Neutrophil (primary cell): Measurements from ENCODE around the gene KLF13.

Source experiments
- H3K27ac ChIP-seq: fragments of 200-600 bp; sonication (generic); 2 replicates; pipeline ENCODE4 v1.5.1; 2016; ENCODE audit warnings: mild to moderate bottlenecking, moderate library complexity
- H3K27me3 ChIP-seq: fragments of 200-600 bp; sonication (generic); 2 replicates; pipeline ENCODE4 v1.6.0; 2016; ENCODE audit warnings: mild to moderate bottlenecking
- H3K36me3 ChIP-seq: fragments of 200-600 bp; sonication (generic); 2 replicates; pipeline ENCODE4 v1.5.1; 2017
- H3K4me1 ChIP-seq, 2 experiments: fragments of 200-600 bp in 1 of 2; sonication (generic) in 1 of 2; 1 replicate in 1 of 2; 2 replicates in 1 of 2; pipeline versions ENCODE4 v1.5.1 to v1.6.1; 2013 to 2016; ENCODE audit warnings: low read depth in 1 of 2, low read length in 1 of 2, mild to moderate bottlenecking in 1 of 2, moderate library complexity in 1 of 2; ENCODE audit not compliant: control insufficient read depth in 1 of 2, insufficient read depth in 1 of 2
- H3K4me3 ChIP-seq, 2 experiments: fragments of 200-600 bp in 1 of 2; sonication (generic) in 1 of 2; 1 replicate in 1 of 2; 2 replicates in 1 of 2; pipeline ENCODE4 v1.5.1; 2013 to 2016; ENCODE audit warnings: low read depth in 1 of 2, low read length in 1 of 2, mild to moderate bottlenecking in 1 of 2, moderate library complexity in 1 of 2
- H3K9me3 ChIP-seq: fragments of 200-600 bp; sonication (generic); 2 replicates; pipeline ENCODE4 v1.5.1; 2016
- CTCF ChIP-seq: fragments of 200-600 bp; sonication (generic); IDR thresholded peaks from 2 replicates; pipeline ENCODE4 v1.5.1; 2016; ENCODE audit warnings: antibody characterized with exemption

The KLF13 gene

GRCh38 chr15:31338318-31338878 lies 11.8 kb downstream of the KLF13 start:
- Histone ChIP-seq H3K4me1 (peaks cover 74 to 95% of the 10 kb centered on the region in 2 experiments), H3K27me3 (no peaks in the 10 kb centered on the region), H3K27ac (peak overlapping the region; percentile 78), H3K36me3 (peaks cover 12% of the 10 kb centered on the region), H3K4me3 (peak overlapping the region in 1 of 2 experiments; percentile 10), H3K9me3 (no peaks in the 10 kb centered on the region)
- no peak for TF ChIP-seq CTCF

- Histone ChIP-seq H3K36me3 (peaks cover 12% of the 10 kb centered on the region), H3K4me3 (peak overlapping the region in 1 of 2 experiments; percentile 10), H3K27me3 (no peaks in the 10 kb centered on the region), H3K9me3 (no peaks in the 10 kb centered on the region), H3K27ac (peak overlapping the region; percentile 78), H3K4me1 (peaks cover 73 to 94% of the 10 kb centered on the region in 2 experiments)
- TF ChIP-seq CTCF, result no peak
Measured at GRCh38 chr15:31338879-31339557, 12.4 kb downstream of the KLF13 start.

GRCh38 chr15:31339558-31339895 lies 12.9 kb downstream of the KLF13 start:
- peaks cover 12% of the 10 kb centered on the region for H3K36me3 ChIP-seq
- H3K4me1 ChIP-seq, result peaks cover 75 to 95% of the 10 kb centered on the region in 2 experiments
- no peaks in the 10 kb centered on the region for H3K9me3 ChIP-seq
- no peak overlapping the region for H3K4me3 ChIP-seq
- no peak for TF ChIP-seq CTCF
- peak overlapping the region; percentile 78 for H3K27ac ChIP-seq
- no peaks in the 10 kb centered on the region for H3K27me3 ChIP-seq

GRCh38 chr15:31340047-31340446 lies 13.4 kb downstream of the KLF13 start:
- Histone ChIP-seq H3K36me3 (peaks cover 12% of the 10 kb centered on the region), H3K4me1 (peaks cover 70 to 95% of the 10 kb centered on the region in 2 experiments), H3K27me3 (no peaks in the 10 kb centered on the region), H3K4me3 (no peak overlapping the region), H3K27ac (peak overlapping the region; percentile 78), H3K9me3 (no peaks in the 10 kb centered on the region)
- no peak for TF ChIP-seq CTCF

GRCh38 chr15:31340592-31340991 lies 14.0 kb downstream of the KLF13 start:
- Histone ChIP-seq H3K27me3 (no peaks in the 10 kb centered on the region), H3K4me1 (peaks cover 67 to 93% of the 10 kb centered on the region in 2 experiments), H3K36me3 (peaks cover 12% of the 10 kb centered on the region), H3K27ac (peak overlapping the region; percentile 78), H3K9me3 (no peaks in the 10 kb centered on the region), H3K4me3 (no peak overlapping the region)
- TF ChIP-seq CTCF, result no peak
